ENCODE data around the gene ANO1. TPM values are rescaled to one million over a fixed set of nuclear protein-coding genes. Genes with fewer than 3 reads are reported as not detected.
"Not testable (repeated sequence)": the region's sequence is repeated elsewhere in the genome, so short reads cannot be mapped to it uniquely, and the experiment has no call there.

Gene ANO1
- total RNA-seq, 1 donor from 2014 or later: 0.14 TPM

DNA sequence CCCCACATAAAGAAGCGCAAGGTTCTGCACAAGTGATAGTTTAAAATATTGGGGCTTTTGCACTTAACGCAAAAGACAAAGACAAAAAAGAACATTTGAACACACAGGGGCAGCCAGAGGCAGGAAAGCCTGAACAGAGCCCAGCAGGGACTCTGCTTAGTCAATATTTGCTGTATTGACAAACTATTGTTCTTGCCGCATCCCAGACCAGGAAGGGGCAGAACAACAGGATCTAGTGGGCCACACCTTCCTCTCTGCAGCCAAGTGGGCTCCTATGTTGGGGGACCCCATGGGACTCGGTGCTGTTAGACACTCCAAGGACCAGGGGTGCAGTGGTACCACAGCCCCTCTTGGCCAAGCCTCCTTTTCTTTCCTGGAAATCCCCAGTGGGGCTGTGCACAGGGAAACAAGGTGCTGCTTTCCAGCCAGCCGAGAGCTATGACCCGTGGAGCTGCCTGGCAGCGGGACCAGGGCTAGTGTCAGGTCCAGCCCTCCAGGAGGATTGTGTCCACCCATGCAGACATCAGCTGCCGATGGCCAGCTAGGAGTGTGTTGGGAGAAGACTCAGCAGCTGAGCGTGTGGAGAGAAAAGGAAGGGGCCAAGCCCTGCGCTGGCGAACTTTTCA, 43.3 kb upstream of the ANO1 start:
- Mint-ChIP-seq H3K27ac (ENCODE audit: unreplicated experiment) (no peak overlapping the region), H3K9me3 (ENCODE audit: unreplicated experiment) (peaks cover 24% of the 10 kb centered on the region), H3K27me3 (ENCODE audit: low read depth, unreplicated experiment) (peaks cover 50% of the 10 kb centered on the region), H3K4me1 (ENCODE audit: low read depth, unreplicated experiment) (no peaks in the 10 kb centered on the region), H3K36me3 (ENCODE audit: low read depth, unreplicated experiment) (peaks cover 2% of the 10 kb centered on the region), H3K4me3 (ENCODE audit: unreplicated experiment) (no peak overlapping the region)
- H3K4me2 ChIP-seq (ENCODE audit: low read length): no peak overlapping the region
- no peaks in the 10 kb centered on the region for H3K36me3 ChIP-seq (ENCODE audit: insufficient read depth, low read length)
- H4K20me1 ChIP-seq (ENCODE audit: insufficient read depth, low read length): no peaks in the 10 kb centered on the region
- H3K27me3 ChIP-seq (ENCODE audit: insufficient read depth, low read length): peaks cover 2% of the 10 kb centered on the region
- no peak overlapping the region for H3K4me3 ChIP-seq (ENCODE audit: insufficient read depth, low read depth, low read length)
- peaks cover 24% of the 10 kb centered on the region for H3K9me3 ChIP-seq (ENCODE audit: insufficient read depth, low read depth, low read length)
- no peak overlapping the region for H3K27ac ChIP-seq (ENCODE audit: low read depth, low read length)
- no peaks in the 10 kb centered on the region for H3K4me1 ChIP-seq (ENCODE audit: insufficient read depth, low read length)
- no peak for FAIRE-seq
- no peak for DNase-seq (ENCODE audit: low read depth)
- H3K79me2 ChIP-seq (ENCODE audit: insufficient read depth, low read length): no peaks in the 10 kb centered on the region
- no peak overlapping the region for H3K9ac ChIP-seq (ENCODE audit: low read length)
- H2AFZ ChIP-seq (ENCODE audit: low read depth, low read length): no peak overlapping the region
- TF ChIP-seq EZH2 (IDR thresholded peaks at IDR 0.05; ENCODE audit: insufficient read depth, low read length): no peak
- no peak for TF ChIP-seq CTCF (IDR thresholded peaks at IDR 0.05; ENCODE audit: insufficient read depth, low read depth, low read length)

GRCh38 chr11:70035665-70036064, 42.5 kb upstream of the ANO1 start:
- not testable (repeated sequence) for H3K27ac Mint-ChIP-seq (ENCODE audit: unreplicated experiment); H4K20me1 ChIP-seq (ENCODE audit: insufficient read depth, low read length); H3K36me3 ChIP-seq (ENCODE audit: insufficient read depth, low read length); H3K27me3 ChIP-seq (ENCODE audit: insufficient read depth, low read length); H3K36me3 Mint-ChIP-seq (ENCODE audit: low read depth, unreplicated experiment); H3K9ac ChIP-seq (ENCODE audit: low read length); H3K4me2 ChIP-seq (ENCODE audit: low read length); H3K4me1 ChIP-seq (ENCODE audit: insufficient read depth, low read length); H2AFZ ChIP-seq (ENCODE audit: low read depth, low read length); H3K79me2 ChIP-seq (ENCODE audit: insufficient read depth, low read length); H3K4me3 ChIP-seq (ENCODE audit: insufficient read depth, low read depth, low read length); H3K4me1 Mint-ChIP-seq (ENCODE audit: low read depth, unreplicated experiment); H3K4me3 Mint-ChIP-seq (ENCODE audit: unreplicated experiment); DNase-seq (ENCODE audit: low read depth); FAIRE-seq; H3K27ac ChIP-seq (ENCODE audit: low read depth, low read length)
- peaks cover 25% of the 10 kb centered on the region for H3K9me3 ChIP-seq (ENCODE audit: insufficient read depth, low read depth, low read length)
- H3K27me3 Mint-ChIP-seq (ENCODE audit: low read depth, unreplicated experiment): peaks cover 44% of the 10 kb centered on the region
- peaks cover 33% of the 10 kb centered on the region for H3K9me3 Mint-ChIP-seq (ENCODE audit: unreplicated experiment)

GRCh38 chr11:70036971-70037882, 40.9 kb upstream of the ANO1 start:
- no peak overlapping the region for H2AFZ ChIP-seq (ENCODE audit: low read depth, low read length)
- TF ChIP-seq EZH2 (IDR thresholded peaks at IDR 0.05; ENCODE audit: insufficient read depth, low read length): no peak
- no peak for TF ChIP-seq CTCF (IDR thresholded peaks at IDR 0.05; ENCODE audit: insufficient read depth, low read depth, low read length)
- H3K9ac ChIP-seq (ENCODE audit: low read length): no peak overlapping the region
- H3K27ac Mint-ChIP-seq (ENCODE audit: unreplicated experiment): no peak overlapping the region
- no peak overlapping the region for H3K4me3 ChIP-seq (ENCODE audit: insufficient read depth, low read depth, low read length)
- H3K4me2 ChIP-seq (ENCODE audit: low read length): no peak overlapping the region
- no peaks in the 10 kb centered on the region for H3K36me3 ChIP-seq (ENCODE audit: insufficient read depth, low read length)
- no peaks in the 10 kb centered on the region for H3K4me1 ChIP-seq (ENCODE audit: insufficient read depth, low read length)
- DNase-seq (ENCODE audit: low read depth): no peak
- H3K27ac ChIP-seq (ENCODE audit: low read depth, low read length): no peak overlapping the region
- H3K79me2 ChIP-seq (ENCODE audit: insufficient read depth, low read length): no peaks in the 10 kb centered on the region
- peaks cover 25% of the 10 kb centered on the region for H3K9me3 ChIP-seq (ENCODE audit: insufficient read depth, low read depth, low read length)
- peaks cover 40% of the 10 kb centered on the region for H3K9me3 Mint-ChIP-seq (ENCODE audit: unreplicated experiment)
- H3K4me1 Mint-ChIP-seq (ENCODE audit: low read depth, unreplicated experiment): no peaks in the 10 kb centered on the region
- no peaks in the 10 kb centered on the region for H4K20me1 ChIP-seq (ENCODE audit: insufficient read depth, low read length)
- peaks cover 34% of the 10 kb centered on the region for H3K27me3 Mint-ChIP-seq (ENCODE audit: low read depth, unreplicated experiment)
- H3K27me3 ChIP-seq (ENCODE audit: insufficient read depth, low read length): peaks cover 2% of the 10 kb centered on the region
- no peak overlapping the region for H3K4me3 Mint-ChIP-seq (ENCODE audit: unreplicated experiment)
- peaks cover 4% of the 10 kb centered on the region for H3K36me3 Mint-ChIP-seq (ENCODE audit: low read depth, unreplicated experiment)
- FAIRE-seq: no peak
